Measurements from ENCODE around the gene CDAN1.
"Not testable (repeated sequence)": the region's sequence is repeated elsewhere in the genome, so short reads cannot be mapped to it uniquely, and the experiment has no call there.

The CDAN1 gene

GRCh38 chr15:42736793-42737528 is at the start of gene CDAN1:
TSS of gene CDAN1 (minus strand) at chr15:42737128. CDS start at chr15:42737102, 26 bp downstream.
- Histone ChIP-seq H3K4me3 (peak within 1 kb of the TSS; percentile 88), H3K27ac (peak within 1 kb of the TSS; percentile 78 to 88)
- TF ChIP-seq CTCF (IDR thresholded peaks at IDR 0.05): no peak
- DNase-seq (ENCODE audit: low spot score): peak; percentile 92

GRCh38 chr15:42785569-42785968 is 48.6 kb upstream of the CDAN1 start:
- TF ChIP-seq CTCF (IDR thresholded peaks at IDR 0.05): no peak
- no peak for DNase-seq (ENCODE audit: low spot score)
- no peak overlapping the region for H3K27ac ChIP-seq
- H3K4me3 ChIP-seq: no peak overlapping the region

GRCh38 chr15:42784705-42785104 is 47.8 kb upstream of the CDAN1 start:
- TF ChIP-seq CTCF (IDR thresholded peaks at IDR 0.05): no peak
- DNase-seq (ENCODE audit: low spot score): no peak
- no peak overlapping the region for H3K27ac ChIP-seq

GRCh38 chr15:42782716-42783115 is 45.8 kb upstream of the CDAN1 start:
- no peak overlapping the region for H3K4me3 ChIP-seq
- DNase-seq (ENCODE audit: low spot score): no peak

More at GRCh38 chr15:42784705-42785104, 47.8 kb upstream of the CDAN1 start:
- no peak overlapping the region for H3K4me3 ChIP-seq

DNA sequence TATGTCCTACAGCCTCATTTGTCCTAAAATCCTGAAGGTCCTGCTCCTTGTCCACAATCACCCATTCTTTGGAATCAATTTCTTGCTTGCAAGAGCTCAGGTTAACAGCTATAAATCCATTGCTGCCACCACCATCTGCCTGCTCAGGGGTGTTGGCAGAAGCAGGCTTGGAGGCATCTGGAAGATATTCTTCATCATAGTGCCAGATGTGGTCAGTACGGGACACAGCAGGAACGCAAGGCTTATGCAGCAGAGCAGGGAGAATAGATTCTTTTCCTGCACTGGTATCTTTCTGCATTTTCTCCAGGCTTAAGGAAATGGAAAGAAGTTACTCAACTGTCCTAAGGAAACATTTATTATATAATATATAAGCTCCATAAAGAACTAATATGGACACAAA is 38.5 kb upstream of the CDAN1 start:
- no peak for DNase-seq (ENCODE audit: low spot score)
- Histone ChIP-seq H3K27ac (no peak overlapping the region), H3K4me3 (no peak overlapping the region)
- no peak for TF ChIP-seq CTCF (IDR thresholded peaks at IDR 0.05)

More at GRCh38 chr15:42782716-42783115, 45.8 kb upstream of the CDAN1 start:
- no peak for TF ChIP-seq CTCF (IDR thresholded peaks at IDR 0.05)
- H3K27ac ChIP-seq: no peak overlapping the region

DNA sequence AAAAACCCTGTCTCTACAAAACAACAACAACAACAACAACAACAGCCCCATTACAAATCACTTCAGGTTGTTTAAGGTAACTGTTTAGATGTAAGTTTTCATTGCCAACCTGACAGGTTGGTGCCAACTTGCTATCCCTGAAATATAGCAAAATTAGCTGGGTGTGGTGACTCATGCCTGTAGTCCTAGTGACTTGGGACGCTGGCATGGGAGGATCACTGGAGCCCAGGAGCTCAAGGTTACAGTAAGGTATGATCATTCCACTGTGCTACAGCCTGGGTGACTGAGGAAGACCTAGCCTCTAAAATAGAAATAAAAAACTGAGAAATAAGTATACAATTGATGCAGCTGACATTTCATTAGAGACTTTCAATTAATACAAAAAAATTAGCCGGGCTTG is 36.0 kb upstream of the CDAN1 start:
- H3K4me3 ChIP-seq: no peak overlapping the region
- DNase-seq (ENCODE audit: low spot score): no peak
- no peak overlapping the region for H3K27ac ChIP-seq
- no peak for TF ChIP-seq CTCF (IDR thresholded peaks at IDR 0.05)

GRCh38 chr15:42772144-42772543 is 35.2 kb upstream of the CDAN1 start:
- H3K4me3 ChIP-seq: no peak overlapping the region
- no peak overlapping the region for H3K27ac ChIP-seq
- DNase-seq (ENCODE audit: low spot score): no peak
- TF ChIP-seq CTCF (IDR thresholded peaks at IDR 0.05): no peak

- H3K4me3 ChIP-seq; H3K27ac ChIP-seq; DNase-seq (ENCODE audit: low spot score): not testable (repeated sequence)
These were observed 29.2 kb upstream of the CDAN1 start for GRCh38 chr15:42766109-42766508.

DNA sequence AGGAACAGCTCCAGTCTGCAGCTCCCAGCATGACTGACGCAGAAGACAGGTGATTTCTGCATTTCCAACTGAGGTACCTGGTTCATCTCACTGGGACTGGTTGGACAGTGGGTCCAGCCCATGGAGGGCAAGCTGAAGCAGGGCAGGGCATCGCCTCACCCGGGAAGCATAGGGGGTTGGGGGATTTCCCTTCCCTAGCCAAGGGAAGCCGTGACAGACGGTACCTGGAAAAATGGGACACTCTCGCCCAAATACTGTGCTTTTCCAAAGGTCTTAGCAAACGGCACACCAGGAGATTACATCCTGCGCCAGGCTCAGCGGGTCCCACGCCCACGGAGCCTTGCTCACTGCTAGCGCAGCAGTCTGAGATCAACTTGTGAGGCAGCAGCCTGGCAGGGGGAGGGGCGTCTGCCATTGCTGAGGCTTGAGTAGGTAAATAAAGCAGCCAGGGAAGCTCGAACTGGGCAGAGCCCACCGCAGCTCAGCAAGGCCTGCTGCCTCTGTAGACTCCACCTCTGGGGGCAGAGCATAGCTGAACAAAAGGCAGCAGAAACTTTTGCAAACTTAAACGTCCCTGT is 27.3 kb upstream of the CDAN1 start:
- not testable (repeated sequence) for DNase-seq (ENCODE audit: low spot score); H3K27ac ChIP-seq

GRCh38 chr15:42761813-42762212 is 24.9 kb upstream of the CDAN1 start:
- H3K4me3 ChIP-seq; H3K27ac ChIP-seq; DNase-seq (ENCODE audit: low spot score): not testable (repeated sequence)

More for the DNA sequence above, 27.3 kb upstream of the CDAN1 start:
- H3K4me3 ChIP-seq: not testable (repeated sequence)
